Calu3 (cell line): ENCODE results near the gene COL13A1. TPM values are rescaled to one million over a fixed set of nuclear protein-coding genes. Genes with fewer than 3 reads are reported as not detected.
A peak's percentile ranks its signal among the peaks of the same experiment; 100 is the strongest.

Experiments
- BruUV-seq: library from RNA; stranded (reverse); fragments of 400-500 nt; replicated peaks from 2 replicates; lab custom pipeline; 2021; lab: Mats Ljungman, UMichigan
- CTCF ChIA-PET: fragments of 300-600 bp; sonication (Branson Sonifier 250); formaldehyde crosslinking; loops from one replicate; lab custom pipeline; 2022; ENCODE audit warnings: antibody characterized with exemption; lab: Charles Lee
- DNase-seq: peaks from one replicate; pipeline ENCODE4 v3.0.0; 2022
- H3K27ac Mint-ChIP-seq: one replicate; pipeline ENCODE4 v1.8.0; 2022; ENCODE audit warnings: mixed read lengths; ENCODE audit not compliant: unreplicated experiment
- H3K27me3 Mint-ChIP-seq: one replicate; pipeline ENCODE4 v1.8.0; 2022; ENCODE audit warnings: mixed read lengths; ENCODE audit not compliant: unreplicated experiment
- H3K36me3 Mint-ChIP-seq: one replicate; pipeline ENCODE4 v1.8.0; 2022; ENCODE audit warnings: mild to moderate bottlenecking, moderate library complexity, mixed read lengths; ENCODE audit not compliant: insufficient read depth, unreplicated experiment
- H3K4me1 Mint-ChIP-seq: one replicate; pipeline ENCODE4 v1.8.0; 2022; ENCODE audit warnings: mild to moderate bottlenecking, low read depth, mixed read lengths; ENCODE audit not compliant: unreplicated experiment
- H3K4me3 Mint-ChIP-seq: one replicate; pipeline ENCODE4 v1.8.0; 2022; ENCODE audit warnings: mild to moderate bottlenecking, low read depth, moderate library complexity, mixed read lengths; ENCODE audit not compliant: unreplicated experiment
- H3K9me3 Mint-ChIP-seq: one replicate; pipeline ENCODE4 v1.8.0; 2022; ENCODE audit warnings: low read depth, mixed read lengths; ENCODE audit not compliant: unreplicated experiment
- CTCF ChIP-seq: fragments of 200-600 bp; IDR thresholded peaks from one replicate; pipeline ENCODE4 v1.8.0; 2022; ENCODE audit warnings: antibody characterized with exemption; ENCODE audit not compliant: unreplicated experiment
- intact Hi-C: fragments of 100-400 bp; cut with micrococcal nuclease; formaldehyde crosslinking; loops from one replicate; pipeline ENCODE4 v1.10.0; 2022; ENCODE audit not compliant: unreplicated experiment
- total RNA-seq: library from RNA; stranded (reverse); gene quantifications from 2 replicates; pipeline ENCODE4 v1.2.3, GENCODE V29; 2022

The COL13A1 gene
- total RNA-seq, 1 experiment from 2014 or later: 0.24 TPM

GRCh38 chr10:69864321-69864720, 62.6 kb downstream of the COL13A1 start:
- CTCF ChIA-PET: interaction anchor here (0.6 to 1.5 kb wide), 3 partner anchors 9 to 98 kb away, joined by 3 to 7 read pairs (median 5); no protein-coding TSS in a partner anchor
- peak overlapping the region; percentile 62 for H3K27ac Mint-ChIP-seq
- BruUV-seq: no TSS peak
- intact Hi-C loops: loop anchor here (5.0 kb wide), 1 partner anchor 48 kb away; no protein-coding TSS in a partner anchor
- H3K36me3 Mint-ChIP-seq: peaks cover 23% of the 10 kb centered on the region
- H3K4me1 Mint-ChIP-seq: peaks cover 85% of the 10 kb centered on the region
- TF ChIP-seq CTCF: no peak
- DNase-seq: peak; percentile 45
- H3K27me3 Mint-ChIP-seq: no peaks in the 10 kb centered on the region
- no peak overlapping the region for H3K4me3 Mint-ChIP-seq
- H3K9me3 Mint-ChIP-seq: no peaks in the 10 kb centered on the region

GRCh38 chr10:69865450-69865849, 63.7 kb downstream of the COL13A1 start:
- no peaks in the 10 kb centered on the region for H3K9me3 Mint-ChIP-seq
- H3K4me3 Mint-ChIP-seq: no peak overlapping the region
- peaks cover 23% of the 10 kb centered on the region for H3K36me3 Mint-ChIP-seq
- H3K27me3 Mint-ChIP-seq: no peaks in the 10 kb centered on the region
- peak overlapping the region; percentile 62 for H3K27ac Mint-ChIP-seq
- no peak for TF ChIP-seq CTCF
- intact Hi-C loops: no loop called here
- H3K4me1 Mint-ChIP-seq: peaks cover 90% of the 10 kb centered on the region
- peak; percentile 35 for DNase-seq
- CTCF ChIA-PET: interaction anchor here (1.1 to 1.3 kb wide), 2 partner anchors 18 to 49 kb away, joined by 4 to 5 read pairs; no protein-coding TSS in a partner anchor
- BruUV-seq: no TSS peak

- no TSS peak for BruUV-seq
- H3K4me1 Mint-ChIP-seq: peaks cover 82% of the 10 kb centered on the region
- DNase-seq: no peak
- TF ChIP-seq CTCF: no peak
- H3K27me3 Mint-ChIP-seq: no peaks in the 10 kb centered on the region
- CTCF ChIA-PET: interaction anchor here (1.1 to 1.3 kb wide), 2 partner anchors 17 to 48 kb away, joined by 4 to 5 read pairs; no protein-coding TSS in a partner anchor
- no peaks in the 10 kb centered on the region for H3K9me3 Mint-ChIP-seq
- no peak overlapping the region for H3K4me3 Mint-ChIP-seq
- H3K36me3 Mint-ChIP-seq: peaks cover 20% of the 10 kb centered on the region
- intact Hi-C loops: no loop called here
- peak overlapping the region; percentile 9 for H3K27ac Mint-ChIP-seq
These were observed 64.6 kb downstream of the COL13A1 start for GRCh38 chr10:69866246-69866687.

GRCh38 chr10:69866688-69867461, 65.2 kb downstream of the COL13A1 start:
- DNase-seq: peak; percentile 41
- no peak for TF ChIP-seq CTCF
- Mint-ChIP-seq H3K4me3 (no peak overlapping the region), H3K36me3 (peaks cover 14% of the 10 kb centered on the region), H3K9me3 (no peaks in the 10 kb centered on the region), H3K27ac (peak overlapping the region; percentile 9), H3K4me1 (peaks cover 76% of the 10 kb centered on the region), H3K27me3 (no peaks in the 10 kb centered on the region)
- CTCF ChIA-PET: interaction anchor here (0.6 kb wide), 1 partner anchor 266 kb away, joined by 4 read pairs; no protein-coding TSS in a partner anchor
- intact Hi-C loops: no loop called here
- BruUV-seq: no TSS peak
